Stimulated activated CD4-positive, alpha-beta T cell treated with anti-CD3 and anti-CD28 coated beads, Interleukin-2, amount 100 ng/mL, for 24 hours (primary cell): ENCODE results near the gene GSE1.

Experiments
- DNase-seq, 2 donors: peaks; one replicate each; pipeline ENCODE4 v3.0.0-alpha.2; 2020

The GSE1 gene

DNA sequence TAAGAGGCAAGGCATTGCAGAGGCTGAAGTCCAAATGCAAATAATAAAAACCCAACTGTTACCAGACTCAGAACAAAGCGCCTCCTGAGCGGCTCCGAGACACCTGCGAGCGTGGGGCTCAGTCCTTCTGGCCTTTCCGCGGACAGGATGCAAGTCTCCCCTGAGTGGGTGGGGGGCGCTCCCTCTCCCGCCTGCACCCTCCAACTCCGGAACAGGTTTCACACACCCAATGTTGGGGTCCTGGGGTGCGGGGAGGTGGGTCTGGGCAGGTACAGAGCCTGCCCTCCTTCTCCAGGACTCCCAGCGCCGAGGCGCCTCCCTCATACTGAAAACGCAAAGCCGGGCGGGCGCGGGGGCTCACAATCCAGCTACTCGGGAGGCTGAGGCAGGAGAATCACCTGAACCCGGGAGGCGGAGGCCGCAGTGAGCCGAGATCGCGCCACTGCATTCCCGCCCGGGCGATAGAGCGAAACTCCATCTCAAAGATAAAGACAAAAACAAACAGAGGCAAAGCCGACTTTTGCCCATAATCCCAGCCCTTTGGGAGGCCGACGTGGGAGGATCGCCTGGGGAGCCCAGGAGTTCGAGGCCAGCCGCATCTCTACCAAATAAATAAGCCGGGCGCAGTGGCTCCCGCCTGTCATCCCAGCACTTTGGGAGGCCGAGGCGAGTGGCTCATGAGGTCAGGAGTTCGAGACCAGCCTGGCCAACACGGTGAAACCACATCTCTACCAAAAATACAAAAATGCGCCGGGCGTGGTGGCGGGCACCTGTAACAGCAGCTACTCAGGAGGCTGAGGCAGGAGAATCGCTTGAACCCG is 74.7 kb downstream of the GSE1 start:
- DNase-seq: peak in 1 of 2 donors; percentile 23

DNA sequence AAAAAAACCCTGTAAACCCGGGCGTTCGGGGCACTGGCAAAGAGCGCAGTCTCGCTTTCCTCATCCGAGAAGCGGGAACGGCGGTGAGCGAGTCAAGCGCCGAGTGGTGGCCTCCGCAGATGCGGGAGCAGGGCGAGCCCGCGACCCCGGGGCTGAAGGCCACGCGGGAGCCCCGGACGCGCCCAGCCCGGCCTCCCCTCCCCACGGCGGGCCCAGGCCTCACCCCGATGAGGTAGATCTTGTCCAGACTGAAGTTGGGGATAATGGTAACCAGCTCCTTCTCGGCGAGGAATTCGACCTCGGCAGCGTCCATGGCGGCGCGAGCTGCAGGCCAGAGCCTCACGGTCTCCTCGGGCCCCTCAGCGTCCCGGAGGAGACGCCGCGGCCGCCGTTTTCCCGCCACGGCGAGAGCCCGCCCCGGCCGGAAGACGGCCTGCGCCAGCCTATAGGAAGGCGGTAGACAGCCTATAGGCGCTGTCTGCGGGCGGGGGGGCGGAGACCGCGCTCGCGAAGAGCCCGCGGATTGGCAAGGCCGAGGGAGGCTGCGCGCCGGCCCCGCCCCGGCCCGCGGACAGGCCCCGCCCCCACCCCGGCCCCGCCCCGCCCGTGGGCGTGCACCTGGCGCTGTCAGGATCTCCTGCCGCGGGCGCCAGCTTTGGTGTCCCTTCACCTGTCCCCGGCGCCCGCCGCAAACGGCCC is 75.6 kb downstream of the GSE1 start, which contains the start of gene GINS2:
Gene GINS2, minus strand, starts transcription at position 369 of the 699 bp plus-strand sequence. Its CDS starts 56 bp downstream, at position 313.
- peak; percentile 90 to 91 for DNase-seq

DNA sequence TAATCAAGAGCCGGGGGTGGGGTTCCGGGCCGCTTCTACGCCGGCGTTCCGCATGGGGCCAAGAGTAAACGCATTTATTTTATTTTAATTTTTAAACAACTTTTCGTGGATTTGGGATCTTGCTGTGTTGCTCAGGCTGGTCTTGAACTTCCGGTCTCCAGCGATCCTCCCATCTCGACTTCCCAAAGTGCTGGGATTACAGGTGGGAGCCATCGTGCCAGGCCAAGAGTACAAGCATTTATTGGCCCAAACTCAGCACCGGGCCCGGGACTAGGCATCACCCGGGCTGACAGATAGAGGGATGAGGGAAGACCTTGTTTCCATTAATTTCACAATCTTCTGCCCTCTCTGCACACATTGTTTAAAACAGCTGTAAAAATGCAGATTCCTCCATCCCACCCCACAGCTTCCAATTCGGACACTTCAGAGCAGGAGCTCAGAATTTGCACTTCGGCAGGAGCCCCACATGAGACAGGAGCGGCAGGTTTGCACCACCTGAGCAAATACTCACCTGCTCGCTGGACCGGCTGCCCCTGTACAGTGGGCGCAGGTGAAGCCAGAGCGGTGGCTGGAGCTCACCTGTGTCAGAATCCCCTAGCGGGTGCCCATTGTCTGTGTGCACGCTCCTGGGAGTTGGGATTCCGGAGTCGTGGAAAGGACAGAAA is 76.3 kb downstream of the GSE1 start:
- DNase-seq: peak in 1 of 2 donors; percentile 7

- no peak for DNase-seq
These were observed 76.8 kb downstream of the GSE1 start for GRCh38 chr16:85689950-85690320.

GRCh38 chr16:85690469-85691064 is 77.4 kb downstream of the GSE1 start:
- no peak for DNase-seq

GRCh38 chr16:85695196-85696128 is 82.3 kb downstream of the GSE1 start:
- no peak for DNase-seq

- no peak for DNase-seq
These were observed 83.7 kb downstream of the GSE1 start for GRCh38 chr16:85696781-85697180.

DNA sequence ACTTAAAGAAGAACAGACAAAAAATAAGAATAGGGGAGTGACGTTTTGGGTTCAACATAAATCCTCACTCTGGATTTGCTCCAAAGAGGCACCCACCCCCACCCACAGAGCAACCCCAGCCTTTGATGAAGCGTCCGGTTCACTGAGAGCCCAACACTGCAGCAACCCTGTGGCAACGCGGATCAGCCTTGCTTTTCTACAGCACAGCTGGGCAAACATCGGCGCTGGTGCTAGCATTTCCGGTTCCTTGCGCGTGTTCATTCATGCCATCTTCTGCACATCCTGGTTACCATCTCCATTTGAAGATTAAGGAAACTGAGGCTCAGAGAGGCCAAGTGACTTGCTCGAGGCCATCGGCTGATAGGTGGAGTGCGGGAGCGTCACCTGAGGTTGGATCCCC is 84.3 kb downstream of the GSE1 start:
- DNase-seq: no peak

- no peak for DNase-seq
These were observed 85.4 kb downstream of the GSE1 start for GRCh38 chr16:85698459-85698891.

DNA sequence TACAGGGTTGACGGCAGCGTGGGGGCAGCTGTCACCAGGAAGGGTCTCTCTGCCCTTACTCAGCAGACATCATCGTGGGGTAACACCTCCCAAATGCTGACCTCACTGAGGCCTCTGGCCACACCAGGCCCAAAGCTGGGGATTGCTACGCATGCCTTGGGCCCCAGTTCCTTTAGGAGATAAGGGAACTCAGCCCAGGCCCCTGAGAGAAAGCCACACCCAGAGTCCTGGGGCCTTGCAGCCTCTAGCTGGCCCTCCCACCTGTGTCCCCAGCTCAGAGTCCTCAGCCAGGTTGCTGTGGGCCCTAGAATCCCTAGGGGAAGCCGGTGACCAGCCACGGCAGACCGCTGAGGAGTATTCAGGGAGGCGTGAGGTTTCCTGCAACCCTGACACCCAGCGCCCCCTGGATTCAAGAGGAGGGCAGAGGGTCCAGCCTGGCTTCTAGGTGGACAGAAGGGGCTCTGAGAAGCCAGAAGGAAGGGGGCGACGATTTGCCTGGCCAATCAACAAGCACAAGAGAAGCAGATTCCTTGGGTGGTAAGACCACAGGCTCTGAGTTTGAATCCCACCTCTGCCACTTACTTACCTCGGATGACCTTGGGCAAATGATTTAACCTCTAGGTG is 85.9 kb downstream of the GSE1 start:
- DNase-seq: no peak

- no peak for DNase-seq
These were observed 86.5 kb downstream of the GSE1 start for GRCh38 chr16:85699628-85700027.

- no peak for DNase-seq
These were observed 90.9 kb downstream of the GSE1 start for GRCh38 chr16:85704011-85704410.

GRCh38 chr16:85704900-85705846 is 92.1 kb downstream of the GSE1 start:
- DNase-seq: no peak

DNA sequence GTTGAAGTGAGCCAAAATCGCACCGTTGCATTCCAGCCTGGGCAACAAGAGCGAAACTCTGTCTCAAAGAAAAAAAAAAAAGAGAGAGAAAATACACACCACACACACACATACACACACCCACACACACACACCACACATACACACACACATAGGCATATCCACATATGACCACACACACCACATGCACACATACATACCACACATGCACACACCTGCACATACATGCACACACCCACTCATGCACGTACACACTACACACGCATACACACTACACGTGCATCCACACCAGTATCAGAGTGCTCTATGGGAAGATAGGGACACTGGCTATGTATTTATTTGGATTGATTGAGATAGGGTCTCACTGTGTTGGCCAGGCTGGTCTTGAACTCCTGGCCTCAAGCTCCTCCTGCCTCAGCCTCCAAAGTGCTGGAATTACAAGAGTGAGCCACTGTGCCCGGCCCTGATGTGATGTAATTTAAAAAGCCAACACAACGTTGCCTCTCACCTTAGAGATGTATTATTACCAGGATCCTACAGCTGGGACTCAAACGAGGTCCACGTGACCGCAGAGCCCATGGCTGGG is 93.4 kb downstream of the GSE1 start:
- DNase-seq: no peak

DNA sequence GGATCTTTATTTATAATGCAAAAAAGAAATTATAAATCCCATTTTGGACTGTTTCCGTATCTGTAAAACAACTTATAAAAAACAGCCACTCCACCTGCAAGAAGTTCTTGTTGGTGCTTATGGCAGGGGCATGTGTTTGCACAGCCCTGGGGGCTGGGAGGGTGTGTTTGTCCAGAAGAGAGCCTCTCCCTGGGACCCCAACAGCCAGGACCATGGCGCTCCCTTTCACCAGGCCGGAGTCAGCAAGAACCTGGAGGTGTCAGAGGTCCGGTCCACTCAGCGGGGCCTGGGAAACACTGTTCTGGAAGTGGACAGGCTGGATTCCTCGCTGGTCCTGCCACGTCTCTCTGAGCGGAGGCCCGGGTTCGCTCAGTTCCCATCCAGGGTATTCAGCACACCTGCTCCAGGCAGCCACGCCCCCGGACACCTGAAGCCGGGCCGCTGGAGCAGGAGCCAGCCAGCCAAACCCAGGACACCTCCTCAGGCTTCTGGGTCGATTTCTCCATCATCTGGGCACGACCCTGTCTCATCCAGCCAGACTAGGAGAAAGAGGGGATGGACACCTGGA is 94.5 kb downstream of the GSE1 start:
- no peak for DNase-seq

- DNase-seq: no peak
These were observed 95.2 kb downstream of the GSE1 start for GRCh38 chr16:85708338-85708737.

GRCh38 chr16:85709766-85710585 is 96.9 kb downstream of the GSE1 start:
- DNase-seq: no peak

GRCh38 chr16:85710732-85711131 is 97.6 kb downstream of the GSE1 start:
- DNase-seq: no peak
